ENCODE results near the gene IQGAP1.

IQGAP1 gene

DNA sequence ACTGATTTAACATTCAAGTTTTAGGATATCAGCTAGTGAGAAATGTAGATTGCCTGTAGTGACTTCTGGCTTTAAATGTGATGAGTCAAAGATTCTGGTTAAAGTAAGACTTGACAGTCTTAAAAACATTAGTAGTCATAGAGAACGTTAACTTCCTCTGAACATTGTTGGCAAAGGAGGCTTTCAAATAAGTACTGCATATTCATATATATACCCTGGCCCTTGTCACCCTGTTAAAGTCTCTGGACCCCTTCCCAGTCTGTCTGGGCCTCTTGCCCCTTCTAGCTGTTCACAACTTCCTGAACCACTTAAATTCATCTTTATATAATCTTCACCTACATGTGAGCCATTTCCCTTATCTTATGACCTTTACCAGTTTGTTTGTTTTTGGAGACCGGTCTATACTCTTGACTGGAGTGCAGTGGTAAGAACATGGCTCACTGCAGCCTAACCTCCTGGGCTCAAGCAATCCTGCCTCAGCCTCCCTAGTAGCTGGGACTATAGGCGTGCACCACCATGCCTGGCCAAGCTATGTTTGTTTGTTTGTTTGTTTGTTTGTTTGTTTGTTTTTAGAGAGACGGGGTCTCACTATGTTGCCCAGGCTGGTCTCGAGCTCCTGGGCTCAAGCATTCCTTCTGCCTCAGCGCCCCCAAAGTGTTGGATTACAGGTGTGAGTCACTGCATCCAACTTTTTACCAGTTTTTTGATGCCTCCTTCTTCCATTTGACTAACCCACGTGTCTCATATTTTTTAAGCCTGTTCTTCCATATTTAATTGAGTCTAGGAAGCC is 77.3 kb downstream of the IQGAP1 start:
- TF ChIP-seq, protein P1, sequence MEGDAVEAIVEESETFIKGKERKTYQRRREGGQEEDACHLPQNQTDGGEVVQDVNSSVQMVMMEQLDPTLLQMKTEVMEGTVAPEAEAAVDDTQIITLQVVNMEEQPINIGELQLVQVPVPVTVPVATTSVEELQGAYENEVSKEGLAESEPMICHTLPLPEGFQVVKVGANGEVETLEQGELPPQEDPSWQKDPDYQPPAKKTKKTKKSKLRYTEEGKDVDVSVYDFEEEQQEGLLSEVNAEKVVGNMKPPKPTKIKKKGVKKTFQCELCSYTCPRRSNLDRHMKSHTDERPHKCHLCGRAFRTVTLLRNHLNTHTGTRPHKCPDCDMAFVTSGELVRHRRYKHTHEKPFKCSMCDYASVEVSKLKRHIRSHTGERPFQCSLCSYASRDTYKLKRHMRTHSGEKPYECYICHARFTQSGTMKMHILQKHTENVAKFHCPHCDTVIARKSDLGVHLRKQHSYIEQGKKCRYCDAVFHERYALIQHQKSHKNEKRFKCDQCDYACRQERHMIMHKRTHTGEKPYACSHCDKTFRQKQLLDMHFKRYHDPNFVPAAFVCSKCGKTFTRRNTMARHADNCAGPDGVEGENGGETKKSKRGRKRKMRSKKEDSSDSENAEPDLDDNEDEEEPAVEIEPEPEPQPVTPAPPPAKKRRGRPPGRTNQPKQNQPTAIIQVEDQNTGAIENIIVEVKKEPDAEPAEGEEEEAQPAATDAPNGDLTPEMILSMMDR (conservative IDR thresholded peaks at IDR 0.05), result no peak
- H3K27ac ChIP-seq, result no peak overlapping the region

GRCh38 chr15:90465930-90466567 is 78.0 kb downstream of the IQGAP1 start:
- H3K27ac ChIP-seq, result no peak overlapping the region
- TF ChIP-seq, protein P1 (conservative IDR thresholded peaks at IDR 0.05), result no peak

DNA sequence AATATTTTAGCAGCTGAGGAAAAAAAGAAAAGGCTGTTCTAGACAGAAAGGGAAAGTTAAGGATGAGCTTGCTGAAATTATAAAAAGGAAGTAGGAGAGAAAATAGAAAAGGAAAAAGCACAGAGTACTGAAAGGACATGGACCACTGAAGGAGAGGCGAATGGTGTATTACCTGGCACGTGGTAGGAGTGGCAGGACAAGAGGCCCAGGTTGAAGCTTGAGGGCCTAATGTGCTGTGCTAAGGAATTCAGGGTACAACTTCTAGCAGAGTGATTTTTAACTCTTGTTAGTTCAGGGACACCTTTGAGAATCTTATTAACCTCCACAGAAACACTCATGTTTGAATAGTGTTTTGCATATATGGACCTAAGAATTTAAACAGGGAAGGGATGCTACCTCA is 81.7 kb downstream of the IQGAP1 start:
- TF ChIP-seq, protein P1 (conservative IDR thresholded peaks at IDR 0.05), result no peak
- no peak overlapping the region for H3K27ac ChIP-seq

GRCh38 chr15:90470453-90470852 is 82.4 kb downstream of the IQGAP1 start:
- TF ChIP-seq, protein P1 (conservative IDR thresholded peaks at IDR 0.05), result no peak
- no peak overlapping the region for H3K27ac ChIP-seq

- H3K27ac ChIP-seq, result no peak overlapping the region
Measured at GRCh38 chr15:90471126-90471525, 83.1 kb downstream of the IQGAP1 start.

GRCh38 chr15:90471769-90472168 is 83.7 kb downstream of the IQGAP1 start:
- no peak overlapping the region for H3K27ac ChIP-seq
- TF ChIP-seq, protein P1 (conservative IDR thresholded peaks at IDR 0.05), result no peak

More at GRCh38 chr15:90471126-90471525, 83.1 kb downstream of the IQGAP1 start:
- TF ChIP-seq, protein P1 (conservative IDR thresholded peaks at IDR 0.05), result no peak

DNA sequence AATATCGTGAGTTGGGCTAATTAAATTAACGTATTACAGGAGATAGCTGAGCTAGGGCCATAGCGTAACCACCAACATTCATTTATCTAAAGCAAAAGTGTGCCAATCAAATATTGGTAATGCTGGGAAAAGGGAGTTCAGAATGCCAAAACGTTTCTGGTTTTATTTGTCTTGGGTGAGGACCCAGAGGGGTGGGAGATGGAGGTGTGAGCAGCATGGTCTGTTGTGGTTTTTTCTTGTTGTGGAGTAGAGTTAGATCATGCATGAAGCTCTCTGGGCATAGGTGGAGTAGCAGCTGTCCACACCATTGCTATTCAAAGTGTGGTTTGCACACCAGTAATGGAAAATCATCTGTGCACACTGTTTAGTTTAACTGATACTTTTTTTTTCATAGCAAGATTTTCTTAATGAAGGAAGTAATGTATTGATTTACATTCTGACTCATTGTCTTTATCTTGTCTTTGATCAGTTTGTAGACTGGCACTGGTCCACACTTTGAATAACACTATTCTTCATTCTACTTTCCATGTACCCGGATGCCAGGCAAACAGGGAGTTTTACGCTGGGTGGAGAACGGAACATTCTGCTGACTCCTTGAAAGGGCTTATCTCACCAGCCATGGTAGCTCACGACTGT is 90.9 kb downstream of the IQGAP1 start:
- TF ChIP-seq, protein P1 (conservative IDR thresholded peaks at IDR 0.05), result no peak
- no peak overlapping the region for H3K27ac ChIP-seq

Data from VCaP (cell line).